K562 (cell line): ENCODE data around the gene CLDN15. TPM values are rescaled to one million over a fixed set of nuclear protein-coding genes. Genes with fewer than 3 reads are reported as not detected.

Source experiments
- ATF1 ChIP-seq, 2 experiments: fragments of 450-650 bp in 1 of 2; IDR thresholded peaks; 2 replicates each; pipeline ENCODE4 v1.6.1; 2016; ENCODE audit warnings: missing compliant biosample characterization in 1 of 2, missing genetic modification characterization in 1 of 2
- MCM7 ChIP-seq, 2 experiments: fragments of 450-650 bp; IDR thresholded peaks; 2 replicates each; pipeline ENCODE4 v1.6.1; 2016 to 2018
- NR4A1 ChIP-seq, 2 experiments: fragments of 250-450 bp in 1 of 2; fragments of 450-650 bp in 1 of 2; sonication (Bioruptor Pico) in 1 of 2; IDR thresholded peaks; 2 replicates each; pipeline versions ENCODE4 v1.4.0 to v1.6.1; 2016 to 2020; ENCODE audit warnings: mild to moderate bottlenecking in 2 of 2, missing compliant biosample characterization in 1 of 2, missing genetic modification characterization in 1 of 2, moderate library complexity in 1 of 2
- SIX5 ChIP-seq, 2 experiments: IDR thresholded peaks; 2 replicates each; pipeline ENCODE4 v1.6.1; 2011; ENCODE audit warnings: low read length in 2 of 2, borderline replicate concordance in 1 of 2, low read depth in 1 of 2, mild to moderate bottlenecking in 1 of 2, moderate library complexity in 1 of 2; ENCODE audit not compliant: insufficient read depth in 1 of 2
- SMARCA4 ChIP-seq: fragments of 450-650 bp; IDR thresholded peaks from 2 replicates; pipeline ENCODE4 v1.6.1; 2016
- TRIM25 ChIP-seq: fragments of 450-650 bp; IDR thresholded peaks from 2 replicates; pipeline ENCODE4 v1.7.0; 2016; ENCODE audit warnings: borderline replicate concordance
- ZFX ChIP-seq: sonication (generic); formaldehyde crosslinking; IDR thresholded peaks from 2 replicates; pipeline ENCODE4 v1.8.0; 2022; ENCODE audit warnings: mild to moderate bottlenecking, missing genetic modification reagents, moderate library complexity
- ZNF395 ChIP-seq: fragments of 200-800 bp; sonication (Bioruptor generic); IDR thresholded peaks from 2 replicates; pipeline ENCODE4 v1.6.1; 2017; ENCODE audit warnings: missing genetic modification characterization, missing compliant biosample characterization
- ZNF766 ChIP-seq: fragments of 200-800 bp; sonication (Bioruptor generic); conservative IDR thresholded peaks from 2 replicates; pipeline ENCODE4 v1.6.1; 2016; ENCODE audit warnings: missing genetic modification characterization, missing compliant biosample characterization
- polyA plus RNA-seq, 8 experiments: library from polyadenylated mRNA; depleted of rRNA in 4 of 8; stranded (reverse) in 5 of 8; unstranded in 3 of 8; fragments of >200 nt; fragmentation: Nextera tagmentation in 2 of 8; fragmentation: Illumina TruSeq in 1 of 8; extraction: Ambion mirVana in 2 of 8; extraction: Trizol in 1 of 8; gene quantifications; 2 replicates each; pipeline versions ENCODE4 v1.2.1 to v1.2.3, GENCODE V29; 2011 to 2014; ENCODE audit warnings: inconsistent platforms in 1 of 8, missing spikeins in 1 of 8
- total RNA-seq, 7 experiments: library from RNA; depleted of rRNA in 6 of 7; stranded (reverse); fragments of >200 nt in 6 of 7; fragmentation: Illumina TruSeq in 2 of 7; extraction: Trizol in 2 of 7; gene quantifications; 2 replicates each; pipeline versions ENCODE4 v1.2.1 to v1.2.3, GENCODE V29; 2011 to 2021; ENCODE audit warnings: low replicate concordance in 1 of 7

CLDN15 gene
- total and polyA plus RNA-seq, 9 of the 15 experiments (the other 6 are each of a cell fraction or from before 2014, with no cell fraction given), result 0.32 to 14.5 (median 7.4) TPM

- TF ChIP-seq ZNF766 (CRISPR knock-in tag) (no peak), MCM7 (IDR thresholded peaks at IDR 0.05) (no peak), SMARCA4 (no peak), SIX5 (IDR thresholded peaks at IDR 0.05; ENCODE audit: borderline replicate concordance in 1 of 2, insufficient read depth in 1 of 2, low read depth in 1 of 2, low read length in 2 of 2) (no peak), ATF1 (CRISPR knock-in tag; IDR thresholded peaks at IDR 0.05) (no peak), ATF1 (tag; IDR thresholded peaks at IDR 0.05) (no peak), ZFX (CRISPR knock-in tag) (no peak), ZNF395 (CRISPR knock-in tag) (no peak), NR4A1 (CRISPR knock-in tag; IDR thresholded peaks at IDR 0.05) (no peak), NR4A1 (tag; IDR thresholded peaks at IDR 0.05) (no peak), TRIM25 (no peak)
These were observed 12.7 kb upstream of the CLDN15 start (continued) for GRCh38 chr7:101250324-101250723.
